Chondrocyte (in vitro differentiated cells): Measurements from ENCODE around the gene SEL1L3. TPM values are rescaled to one million over a fixed set of nuclear protein-coding genes. Genes with fewer than 3 reads are reported as not detected.

Experiments
- DNase-seq: peaks from one replicate; pipeline ENCODE4 v3.0.0; 2021; ENCODE audit warnings: mixed read lengths, low spot score
- H3K27ac Mint-ChIP-seq: one replicate; pipeline ENCODE4 v1.8.0; 2021; ENCODE audit warnings: mild to moderate bottlenecking, moderate library complexity, mixed read lengths; ENCODE audit not compliant: unreplicated experiment
- H3K27me3 Mint-ChIP-seq: 2 replicates; pipeline ENCODE4 v1.8.0; 2021; ENCODE audit warnings: low read depth, mixed read lengths
- H3K36me3 Mint-ChIP-seq: 2 replicates; pipeline ENCODE4 v1.8.0; 2021; ENCODE audit warnings: low read depth, mixed read lengths
- H3K4me1 Mint-ChIP-seq: 2 replicates; pipeline ENCODE4 v1.8.0; 2021; ENCODE audit warnings: low read depth, mild to moderate bottlenecking, mixed read lengths
- H3K4me3 Mint-ChIP-seq: one replicate; pipeline ENCODE4 v1.8.0; 2021; ENCODE audit warnings: mild to moderate bottlenecking, moderate library complexity, mixed read lengths; ENCODE audit not compliant: unreplicated experiment
- H3K9me3 Mint-ChIP-seq: 2 replicates; pipeline ENCODE4 v1.8.0; 2021; ENCODE audit warnings: low read depth, mixed read lengths
- total RNA-seq: library from RNA; stranded (reverse); gene quantifications from 3 replicates; pipeline ENCODE4 v1.2.1, GENCODE V29; 2021
- TF ChIP-seq, protein P1 (sequence below): fragments of 200-600 bp; sonication (generic); IDR thresholded peaks from 2 replicates; pipeline ENCODE4 v1.5.0; 2021; ENCODE audit warnings: antibody characterized with exemption, mild to moderate bottlenecking, moderate library complexity

SEL1L3 gene
- total RNA-seq, 1 donor from 2014 or later, result 30.3 TPM

- DNase-seq, result no peak
- no peak overlapping the region for H3K4me3 Mint-ChIP-seq
- H3K4me1 Mint-ChIP-seq, result peaks cover 55% of the 10 kb centered on the region
- TF ChIP-seq, protein P1, sequence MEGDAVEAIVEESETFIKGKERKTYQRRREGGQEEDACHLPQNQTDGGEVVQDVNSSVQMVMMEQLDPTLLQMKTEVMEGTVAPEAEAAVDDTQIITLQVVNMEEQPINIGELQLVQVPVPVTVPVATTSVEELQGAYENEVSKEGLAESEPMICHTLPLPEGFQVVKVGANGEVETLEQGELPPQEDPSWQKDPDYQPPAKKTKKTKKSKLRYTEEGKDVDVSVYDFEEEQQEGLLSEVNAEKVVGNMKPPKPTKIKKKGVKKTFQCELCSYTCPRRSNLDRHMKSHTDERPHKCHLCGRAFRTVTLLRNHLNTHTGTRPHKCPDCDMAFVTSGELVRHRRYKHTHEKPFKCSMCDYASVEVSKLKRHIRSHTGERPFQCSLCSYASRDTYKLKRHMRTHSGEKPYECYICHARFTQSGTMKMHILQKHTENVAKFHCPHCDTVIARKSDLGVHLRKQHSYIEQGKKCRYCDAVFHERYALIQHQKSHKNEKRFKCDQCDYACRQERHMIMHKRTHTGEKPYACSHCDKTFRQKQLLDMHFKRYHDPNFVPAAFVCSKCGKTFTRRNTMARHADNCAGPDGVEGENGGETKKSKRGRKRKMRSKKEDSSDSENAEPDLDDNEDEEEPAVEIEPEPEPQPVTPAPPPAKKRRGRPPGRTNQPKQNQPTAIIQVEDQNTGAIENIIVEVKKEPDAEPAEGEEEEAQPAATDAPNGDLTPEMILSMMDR, result no peak
- no peaks in the 10 kb centered on the region for H3K27me3 Mint-ChIP-seq
- H3K9me3 Mint-ChIP-seq, result no peaks in the 10 kb centered on the region
- peaks cover 4% of the 10 kb centered on the region for H3K36me3 Mint-ChIP-seq
- peak overlapping the region; percentile 75 for H3K27ac Mint-ChIP-seq
These were observed 49.2 kb downstream of the SEL1L3 start for GRCh38 chr4:25813448-25814106.

GRCh38 chr4:25811841-25812240 is 50.9 kb downstream of the SEL1L3 start:
- TF ChIP-seq, protein P1, result no peak
- no peak for DNase-seq
- Mint-ChIP-seq H3K9me3 (no peaks in the 10 kb centered on the region), H3K27me3 (no peaks in the 10 kb centered on the region), H3K4me1 (peaks cover 41% of the 10 kb centered on the region), H3K4me3 (no peak overlapping the region), H3K36me3 (peaks cover 4% of the 10 kb centered on the region), H3K27ac (no peak overlapping the region)

- Mint-ChIP-seq H3K27ac (no peak overlapping the region), H3K4me3 (no peak overlapping the region), H3K4me1 (peaks cover 36% of the 10 kb centered on the region), H3K9me3 (no peaks in the 10 kb centered on the region), H3K27me3 (no peaks in the 10 kb centered on the region), H3K36me3 (peaks cover 2% of the 10 kb centered on the region)
- no peak for DNase-seq
- TF ChIP-seq, protein P1, result no peak
These were observed 51.5 kb downstream of the SEL1L3 start for GRCh38 chr4:25811374-25811690.

GRCh38 chr4:25810461-25811373 is 52.1 kb downstream of the SEL1L3 start:
- TF ChIP-seq, protein P1, result no peak
- no peak overlapping the region for H3K27ac Mint-ChIP-seq
- H3K4me3 Mint-ChIP-seq, result no peak overlapping the region
- DNase-seq, result no peak
- H3K4me1 Mint-ChIP-seq, result peaks cover 34% of the 10 kb centered on the region
- peaks cover 2% of the 10 kb centered on the region for H3K36me3 Mint-ChIP-seq
- H3K27me3 Mint-ChIP-seq, result no peaks in the 10 kb centered on the region
- H3K9me3 Mint-ChIP-seq, result no peaks in the 10 kb centered on the region

GRCh38 chr4:25809996-25810395 is 52.8 kb downstream of the SEL1L3 start:
- no peaks in the 10 kb centered on the region for H3K9me3 Mint-ChIP-seq
- H3K36me3 Mint-ChIP-seq, result peaks cover 2% of the 10 kb centered on the region
- H3K4me3 Mint-ChIP-seq, result no peak overlapping the region
- TF ChIP-seq, protein P1, result no peak
- peaks cover 27% of the 10 kb centered on the region for H3K4me1 Mint-ChIP-seq
- H3K27me3 Mint-ChIP-seq, result no peaks in the 10 kb centered on the region
- no peak overlapping the region for H3K27ac Mint-ChIP-seq
- DNase-seq, result no peak
